ENCODE results near the gene FMN1.

Gene FMN1

GRCh38 chr15:32901995-32902394 lies 292.5 kb downstream of the FMN1 start:
- Histone ChIP-seq H3K27ac (ENCODE audit: low read depth, low read length) (no peak overlapping the region), H3K27me3 (ENCODE audit: control insufficient read depth, insufficient read depth, low read length) (peaks cover 13% of the 10 kb centered on the region), H3K9me3 (ENCODE audit: control insufficient read depth, insufficient read depth, low read length) (no peaks in the 10 kb centered on the region), H3K4me1 (ENCODE audit: control insufficient read depth, insufficient read depth, low read length) (peaks cover 42% of the 10 kb centered on the region), H3K4me3 (ENCODE audit: low read depth, low read length) (no peak overlapping the region), H3K36me3 (ENCODE audit: control insufficient read depth, insufficient read depth, low read length) (no peaks in the 10 kb centered on the region), H3K9ac (ENCODE audit: low read depth, low read length) (no peak overlapping the region)

- H3K27ac ChIP-seq (ENCODE audit: low read depth, low read length): no peak overlapping the region
- H3K4me3 ChIP-seq (ENCODE audit: low read depth, low read length): no peak overlapping the region
- H3K4me1 ChIP-seq (ENCODE audit: control insufficient read depth, insufficient read depth, low read length): peaks cover 42% of the 10 kb centered on the region
- no peaks in the 10 kb centered on the region for H3K9me3 ChIP-seq (ENCODE audit: control insufficient read depth, insufficient read depth, low read length)
- H3K9ac ChIP-seq (ENCODE audit: low read depth, low read length): no peak overlapping the region
- H3K36me3 ChIP-seq (ENCODE audit: control insufficient read depth, insufficient read depth, low read length): no peaks in the 10 kb centered on the region
- H3K27me3 ChIP-seq (ENCODE audit: control insufficient read depth, insufficient read depth, low read length): peaks cover 14% of the 10 kb centered on the region
Observed at GRCh38 chr15:32901192-32901591, 293.3 kb downstream of the FMN1 start.

- Histone ChIP-seq H3K9me3 (ENCODE audit: control insufficient read depth, insufficient read depth, low read length) (no peaks in the 10 kb centered on the region), H3K36me3 (ENCODE audit: control insufficient read depth, insufficient read depth, low read length) (no peaks in the 10 kb centered on the region), H3K4me1 (ENCODE audit: control insufficient read depth, insufficient read depth, low read length) (peaks cover 42% of the 10 kb centered on the region), H3K9ac (ENCODE audit: low read depth, low read length) (no peak overlapping the region), H3K27ac (ENCODE audit: low read depth, low read length) (peak overlapping the region; percentile 84), H3K4me3 (ENCODE audit: low read depth, low read length) (peak overlapping the region; percentile 42), H3K27me3 (ENCODE audit: control insufficient read depth, insufficient read depth, low read length) (peaks cover 14% of the 10 kb centered on the region)
Observed at GRCh38 chr15:32899126-32899596, 295.4 kb downstream of the FMN1 start.

DNA sequence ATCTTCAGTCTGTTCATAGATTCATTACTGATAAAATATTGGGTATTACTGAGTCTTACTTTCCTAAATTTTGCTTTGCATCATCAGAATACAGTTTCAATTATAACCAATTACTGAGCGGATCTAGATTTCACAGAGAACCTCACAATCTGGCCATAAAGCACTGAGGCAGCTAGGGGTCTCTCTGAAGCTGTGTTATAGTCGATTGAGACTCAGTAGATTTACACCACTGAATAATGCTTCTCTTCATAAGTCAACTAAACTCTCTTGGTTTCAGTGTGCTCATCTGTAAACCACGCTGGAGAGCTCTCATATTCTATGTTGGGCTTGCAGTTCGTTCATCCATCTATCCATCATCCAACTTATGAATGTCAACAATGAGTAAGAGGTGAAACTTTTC lies 296.1 kb downstream of the FMN1 start:
- peaks cover 42% of the 10 kb centered on the region for H3K4me1 ChIP-seq (ENCODE audit: control insufficient read depth, insufficient read depth, low read length)
- H3K9me3 ChIP-seq (ENCODE audit: control insufficient read depth, insufficient read depth, low read length): no peaks in the 10 kb centered on the region
- no peaks in the 10 kb centered on the region for H3K36me3 ChIP-seq (ENCODE audit: control insufficient read depth, insufficient read depth, low read length)
- H3K27me3 ChIP-seq (ENCODE audit: control insufficient read depth, insufficient read depth, low read length): peaks cover 14% of the 10 kb centered on the region
- H3K9ac ChIP-seq (ENCODE audit: low read depth, low read length): no peak overlapping the region
- peak overlapping the region; percentile 42; the same call in 1 of the 2 replicates for H3K4me3 ChIP-seq (ENCODE audit: low read depth, low read length)
- peak overlapping the region; percentile 84 for H3K27ac ChIP-seq (ENCODE audit: low read depth, low read length)

- Histone ChIP-seq H3K27me3 (ENCODE audit: control insufficient read depth, insufficient read depth, low read length) (peaks cover 14% of the 10 kb centered on the region), H3K27ac (ENCODE audit: low read depth, low read length) (no peak overlapping the region), H3K4me1 (ENCODE audit: control insufficient read depth, insufficient read depth, low read length) (peaks cover 12% of the 10 kb centered on the region), H3K9ac (ENCODE audit: low read depth, low read length) (no peak overlapping the region), H3K4me3 (ENCODE audit: low read depth, low read length) (no peak overlapping the region), H3K36me3 (ENCODE audit: control insufficient read depth, insufficient read depth, low read length) (no peaks in the 10 kb centered on the region), H3K9me3 (ENCODE audit: control insufficient read depth, insufficient read depth, low read length) (no peaks in the 10 kb centered on the region)
Observed at GRCh38 chr15:32893421-32893820, 301.1 kb downstream of the FMN1 start.

DNA sequence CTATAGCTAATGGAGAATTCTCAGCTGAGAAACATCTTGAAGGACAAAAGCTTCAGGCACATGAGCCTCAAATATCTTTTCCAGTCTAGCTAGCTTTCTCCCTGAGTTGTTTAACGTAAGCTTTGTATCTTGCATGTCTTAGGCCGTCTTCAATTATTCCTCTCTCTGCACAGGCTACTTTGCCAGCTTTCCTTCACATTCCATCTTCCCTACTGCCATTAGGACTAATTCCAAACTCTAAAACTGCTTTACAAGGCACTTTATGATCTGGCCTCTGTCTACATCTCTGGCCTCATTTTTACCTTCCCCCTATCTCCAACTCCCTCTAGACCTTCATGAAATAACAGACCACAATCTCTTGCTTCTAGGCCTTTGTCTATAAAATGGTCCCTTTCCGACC lies 305.3 kb downstream of the FMN1 start:
- Histone ChIP-seq H3K27me3 (ENCODE audit: control insufficient read depth, insufficient read depth, low read length) (no peaks in the 10 kb centered on the region), H3K9ac (ENCODE audit: low read depth, low read length) (no peak overlapping the region), H3K36me3 (ENCODE audit: control insufficient read depth, insufficient read depth, low read length) (no peaks in the 10 kb centered on the region), H3K4me3 (ENCODE audit: low read depth, low read length) (no peak overlapping the region), H3K27ac (ENCODE audit: low read depth, low read length) (no peak overlapping the region), H3K4me1 (ENCODE audit: control insufficient read depth, insufficient read depth, low read length) (peaks cover 5% of the 10 kb centered on the region), H3K9me3 (ENCODE audit: control insufficient read depth, insufficient read depth, low read length) (no peaks in the 10 kb centered on the region)

DNA sequence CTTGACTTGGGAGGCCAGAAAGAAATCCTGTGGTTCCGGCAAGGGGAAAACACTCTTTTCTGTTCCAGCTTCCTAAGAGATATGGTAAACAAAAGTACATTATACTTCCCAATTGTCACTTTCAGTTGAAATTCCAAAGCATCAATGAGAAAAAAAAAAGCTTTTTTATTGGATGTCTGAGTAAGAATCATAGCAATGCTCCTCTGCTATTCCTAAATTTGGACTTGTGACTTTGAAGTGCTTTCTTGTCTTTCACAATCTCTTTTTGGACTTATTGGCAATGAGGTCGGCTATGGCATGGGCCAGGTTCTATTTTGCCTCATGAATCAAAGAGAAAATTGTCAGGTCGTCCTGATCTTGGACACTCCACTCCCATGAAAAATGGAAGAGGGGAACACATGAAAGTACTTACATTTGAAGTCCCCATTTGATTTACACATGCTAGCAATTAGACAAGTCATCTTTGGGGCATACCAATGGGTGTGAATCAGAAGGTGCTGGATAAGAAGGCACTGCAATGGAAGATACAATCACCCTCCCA lies 306.2 kb downstream of the FMN1 start:
- Histone ChIP-seq H3K9ac (ENCODE audit: low read depth, low read length) (no peak overlapping the region), H3K4me1 (ENCODE audit: control insufficient read depth, insufficient read depth, low read length) (peaks cover 5% of the 10 kb centered on the region), H3K4me3 (ENCODE audit: low read depth, low read length) (no peak overlapping the region), H3K27me3 (ENCODE audit: control insufficient read depth, insufficient read depth, low read length) (no peaks in the 10 kb centered on the region), H3K36me3 (ENCODE audit: control insufficient read depth, insufficient read depth, low read length) (no peaks in the 10 kb centered on the region), H3K27ac (ENCODE audit: low read depth, low read length) (no peak overlapping the region), H3K9me3 (ENCODE audit: control insufficient read depth, insufficient read depth, low read length) (no peaks in the 10 kb centered on the region)

DNA sequence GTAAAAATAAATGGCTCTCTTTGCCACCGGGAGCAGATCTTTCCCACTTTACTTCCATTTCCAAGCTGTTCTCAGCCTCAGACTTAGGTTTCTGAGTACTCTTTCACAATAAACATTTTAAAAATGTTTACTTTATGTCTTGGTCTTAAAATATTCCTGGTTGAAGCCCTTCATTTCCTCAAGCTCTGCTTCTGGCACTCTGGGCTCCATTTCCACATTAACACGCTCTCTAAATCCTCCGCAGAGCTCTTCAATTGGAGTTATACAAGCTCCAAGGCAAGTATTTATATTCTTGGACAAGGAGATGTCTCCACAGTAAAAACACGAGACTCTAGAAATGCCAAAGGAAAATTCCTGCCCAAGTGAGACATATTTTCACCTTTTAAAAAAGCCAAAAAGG lies 307.4 kb downstream of the FMN1 start:
- H3K27me3 ChIP-seq (ENCODE audit: control insufficient read depth, insufficient read depth, low read length): no peaks in the 10 kb centered on the region
- H3K9me3 ChIP-seq (ENCODE audit: control insufficient read depth, insufficient read depth, low read length): no peaks in the 10 kb centered on the region
- no peak overlapping the region for H3K4me3 ChIP-seq (ENCODE audit: low read depth, low read length)
- H3K36me3 ChIP-seq (ENCODE audit: control insufficient read depth, insufficient read depth, low read length): no peaks in the 10 kb centered on the region
- no peak overlapping the region for H3K27ac ChIP-seq (ENCODE audit: low read depth, low read length)
- H3K4me1 ChIP-seq (ENCODE audit: control insufficient read depth, insufficient read depth, low read length): peaks cover 5% of the 10 kb centered on the region
- no peak overlapping the region for H3K9ac ChIP-seq (ENCODE audit: low read depth, low read length)

DNA sequence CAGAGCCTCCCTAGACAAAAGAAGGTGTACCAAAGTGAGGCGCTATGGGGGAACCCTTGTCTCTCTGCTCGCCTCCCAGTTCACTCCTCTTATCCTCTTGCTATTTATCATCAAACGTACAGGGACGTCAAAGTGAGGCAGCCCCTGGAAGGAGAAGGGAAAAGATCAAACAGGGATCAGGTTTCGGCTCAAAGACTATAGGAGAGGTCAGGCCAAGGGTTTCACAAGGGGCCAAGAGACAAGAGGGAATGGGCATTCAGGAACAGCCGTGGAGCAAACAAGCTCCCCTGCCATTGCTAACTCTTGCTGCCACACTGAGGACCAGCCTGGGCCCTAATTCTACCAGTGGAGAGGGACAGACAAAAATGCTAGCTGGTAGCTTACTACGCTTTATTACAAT lies 308.1 kb downstream of the FMN1 start:
- Histone ChIP-seq H3K9ac (ENCODE audit: low read depth, low read length) (no peak overlapping the region), H3K9me3 (ENCODE audit: control insufficient read depth, insufficient read depth, low read length) (no peaks in the 10 kb centered on the region), H3K27me3 (ENCODE audit: control insufficient read depth, insufficient read depth, low read length) (no peaks in the 10 kb centered on the region), H3K4me1 (ENCODE audit: control insufficient read depth, insufficient read depth, low read length) (peaks cover 5% of the 10 kb centered on the region), H3K27ac (ENCODE audit: low read depth, low read length) (no peak overlapping the region), H3K36me3 (ENCODE audit: control insufficient read depth, insufficient read depth, low read length) (no peaks in the 10 kb centered on the region), H3K4me3 (ENCODE audit: low read depth, low read length) (no peak overlapping the region)

- no peak overlapping the region for H3K4me3 ChIP-seq (ENCODE audit: low read depth, low read length)
- H3K36me3 ChIP-seq (ENCODE audit: control insufficient read depth, insufficient read depth, low read length): no peaks in the 10 kb centered on the region
- no peak overlapping the region for H3K9ac ChIP-seq (ENCODE audit: low read depth, low read length)
- H3K4me1 ChIP-seq (ENCODE audit: control insufficient read depth, insufficient read depth, low read length): peaks cover 5% of the 10 kb centered on the region
- no peaks in the 10 kb centered on the region for H3K9me3 ChIP-seq (ENCODE audit: control insufficient read depth, insufficient read depth, low read length)
- no peaks in the 10 kb centered on the region for H3K27me3 ChIP-seq (ENCODE audit: control insufficient read depth, insufficient read depth, low read length)
- no peak overlapping the region for H3K27ac ChIP-seq (ENCODE audit: low read depth, low read length)
Observed at GRCh38 chr15:32885713-32886112, 308.8 kb downstream of the FMN1 start.

DNA sequence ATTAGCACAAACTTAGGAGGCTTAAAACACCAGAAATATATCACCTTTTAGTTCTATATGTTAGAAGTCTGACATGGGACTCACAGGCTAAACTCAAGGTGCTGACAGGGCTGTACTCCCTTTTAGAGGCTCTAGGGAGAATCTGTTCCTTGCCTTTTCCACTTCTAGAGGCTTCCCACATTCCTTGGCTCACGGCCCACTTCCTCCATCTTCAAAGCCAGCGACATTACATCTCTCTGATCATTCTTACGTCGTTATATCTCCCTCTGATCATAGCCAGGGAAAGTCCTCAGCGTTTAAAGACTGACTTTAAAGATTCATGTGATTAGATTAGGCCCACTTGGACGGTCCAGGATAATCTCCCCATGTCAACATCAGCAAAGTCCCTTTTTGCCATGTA lies 310.4 kb downstream of the FMN1 start:
- Histone ChIP-seq H3K4me1 (ENCODE audit: control insufficient read depth, insufficient read depth, low read length) (peaks cover 5% of the 10 kb centered on the region), H3K27ac (ENCODE audit: low read depth, low read length) (no peak overlapping the region), H3K27me3 (ENCODE audit: control insufficient read depth, insufficient read depth, low read length) (no peaks in the 10 kb centered on the region), H3K36me3 (ENCODE audit: control insufficient read depth, insufficient read depth, low read length) (no peaks in the 10 kb centered on the region), H3K9me3 (ENCODE audit: control insufficient read depth, insufficient read depth, low read length) (no peaks in the 10 kb centered on the region), H3K4me3 (ENCODE audit: low read depth, low read length) (no peak overlapping the region), H3K9ac (ENCODE audit: low read depth, low read length) (no peak overlapping the region)

DNA sequence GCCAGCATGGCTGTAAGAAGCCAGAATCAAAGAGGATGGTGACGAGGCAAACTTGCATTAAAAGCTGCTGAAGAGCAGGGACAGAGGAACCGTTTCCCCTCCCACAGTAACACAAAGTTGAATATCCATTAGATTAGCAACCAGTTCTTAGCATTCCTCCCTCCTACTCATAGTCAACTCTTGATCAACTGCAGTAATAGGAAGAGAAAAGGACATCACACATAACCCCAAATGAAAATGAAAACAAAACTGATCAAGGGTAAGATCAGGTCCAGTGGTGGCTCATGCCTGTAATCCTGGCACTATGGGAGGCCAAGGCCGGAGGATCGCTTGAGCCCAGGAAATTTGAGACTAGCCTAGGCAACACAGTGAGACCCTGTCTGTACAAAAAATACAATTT lies 311.6 kb downstream of the FMN1 start:
- H3K9me3 ChIP-seq (ENCODE audit: control insufficient read depth, insufficient read depth, low read length): no peaks in the 10 kb centered on the region
- no peaks in the 10 kb centered on the region for H3K27me3 ChIP-seq (ENCODE audit: control insufficient read depth, insufficient read depth, low read length)
- peaks cover 5% of the 10 kb centered on the region for H3K4me1 ChIP-seq (ENCODE audit: control insufficient read depth, insufficient read depth, low read length)
- no peak overlapping the region for H3K4me3 ChIP-seq (ENCODE audit: low read depth, low read length)
- H3K9ac ChIP-seq (ENCODE audit: low read depth, low read length): no peak overlapping the region
- H3K36me3 ChIP-seq (ENCODE audit: control insufficient read depth, insufficient read depth, low read length): no peaks in the 10 kb centered on the region
- no peak overlapping the region for H3K27ac ChIP-seq (ENCODE audit: low read depth, low read length)

Data from HUES48 (cell line).